Thymus (tissue), 11 donors: ENCODE measurements around the gene DCP2. TPM values are rescaled to one million over a fixed set of nuclear protein-coding genes. Genes with fewer than 3 reads are reported as not detected.
"Not testable (repeated sequence)": the region's sequence is repeated elsewhere in the genome, so short reads cannot be mapped to it uniquely, and the experiment has no call there.

Source experiments
- DNase-seq, 9 donors: peaks; one replicate each; pipeline ENCODE4 v3.0.0-alpha.2; 2013; ENCODE audit warnings: low spot score in 9 of 9, low read depth in 6 of 9, missing footprints in 1 of 9
- H3K27ac ChIP-seq, 2 donors: one replicate each; pipeline ENCODE4 v1.5.1; 2013; ENCODE audit warnings: control low read depth in 1 of 2, low read depth in 1 of 2, low read length in 1 of 2, mild to moderate bottlenecking in 1 of 2, moderate library complexity in 1 of 2
- H3K27me3 ChIP-seq, 2 donors: one replicate each; pipeline ENCODE4 v1.5.1; 2013; ENCODE audit warnings: low read length in 1 of 2; ENCODE audit not compliant: control insufficient read depth in 2 of 2, insufficient read depth in 1 of 2
- H3K36me3 ChIP-seq, 2 donors: one replicate each; pipeline ENCODE4 v1.5.1; 2013; ENCODE audit warnings: low read length in 1 of 2, mild to moderate bottlenecking in 1 of 2, moderate library complexity in 1 of 2; ENCODE audit not compliant: control insufficient read depth in 2 of 2, insufficient read depth in 2 of 2
- H3K4me1 ChIP-seq, 2 donors: one replicate each; pipeline ENCODE4 v1.5.1; 2013; ENCODE audit warnings: low read length in 2 of 2; ENCODE audit not compliant: control insufficient read depth in 2 of 2, insufficient read depth in 2 of 2
- H3K4me3 ChIP-seq, 2 donors: one replicate each; pipeline ENCODE4 v1.5.1; 2013; ENCODE audit warnings: low read length in 2 of 2, control low read depth in 1 of 2, mild to moderate bottlenecking in 1 of 2
- H3K9me3 ChIP-seq, 2 donors: one replicate each; pipeline ENCODE4 v1.5.1; 2013; ENCODE audit warnings: low read length in 1 of 2, mild to moderate bottlenecking in 1 of 2; ENCODE audit not compliant: control insufficient read depth in 2 of 2, insufficient read depth in 1 of 2
- WGBS: extraction: QIAGEN DNeasy Blood & Tissue Kit; methylation state at CpG from one replicate; pipeline ENCODE4 v1.1.7; 2013; 5-methylcytosine and 5-hydroxymethylcytosine counted together
- polyA plus RNA-seq: library from polyadenylated mRNA; stranded (reverse); fragments of 200-250 nt; gene quantifications from one replicate; pipeline ENCODE4 v1.2.3, GENCODE V29; 2013
- total RNA-seq: library from RNA; stranded (reverse); fragments of 120-200 nt; gene quantifications from one replicate; pipeline ENCODE4 v1.2.4, GENCODE V29; 2013
- donor health status: healthy.

Gene DCP2
- total and polyA plus RNA-seq, 2 donors = 36.3 to 79.3 TPM

GRCh38 chr5:112960315-112960714 lies 16.3 kb upstream of the DCP2 start:
- Histone ChIP-seq H3K27me3 (no peaks in the 10 kb centered on the region), H3K27ac (no peak overlapping the region), H3K36me3 (no peaks in the 10 kb centered on the region), H3K4me1 (peaks cover 0 to 4% of the 10 kb centered on the region in 2 donors), H3K9me3 (no peaks in the 10 kb centered on the region), H3K4me3 (no peak overlapping the region)
- 96% methylated on average over 1 of the region's 1 CpG for WGBS
- no peak for DNase-seq

- no peaks in the 10 kb centered on the region for H3K9me3 ChIP-seq
- 97% methylated on average over 6 of the region's 6 CpGs for WGBS
- no peak overlapping the region for H3K27ac ChIP-seq
- H3K36me3 ChIP-seq = no peaks in the 10 kb centered on the region
- no peaks in the 10 kb centered on the region for H3K27me3 ChIP-seq
- H3K4me1 ChIP-seq = peaks cover 0 to 4% of the 10 kb centered on the region in 2 donors
- H3K4me3 ChIP-seq = no peak overlapping the region
- no peak for DNase-seq
Measured at GRCh38 chr5:112960863-112961504, 15.6 kb upstream of the DCP2 start.

GRCh38 chr5:112963374-112963733 lies 13.2 kb upstream of the DCP2 start:
- not testable (repeated sequence) for H3K9me3 ChIP-seq, H3K4me1 ChIP-seq, H3K27ac ChIP-seq, H3K36me3 ChIP-seq, H3K4me3 ChIP-seq, DNase-seq, H3K27me3 ChIP-seq
- WGBS = 86% methylated on average over 3 of the region's 3 CpGs

- no peak for DNase-seq
- H3K9me3 ChIP-seq = no peaks in the 10 kb centered on the region
Measured at GRCh38 chr5:112965733-112966306, 10.8 kb upstream of the DCP2 start.

GRCh38 chr5:112967520-112968083 lies 9.0 kb upstream of the DCP2 start:
- Histone ChIP-seq H3K4me3 (no peak overlapping the region), H3K4me1 (no peaks in the 10 kb centered on the region), H3K36me3 (no peaks in the 10 kb centered on the region), H3K27ac (no peak overlapping the region), H3K27me3 (no peaks in the 10 kb centered on the region), H3K9me3 (no peaks in the 10 kb centered on the region)
- WGBS = 96% methylated on average over 6 of the region's 6 CpGs
- DNase-seq = no peak

More at GRCh38 chr5:112965733-112966306, 10.8 kb upstream of the DCP2 start:
- 97% methylated on average over 8 of the region's 8 CpGs for WGBS
- no peak overlapping the region for H3K27ac ChIP-seq
- H3K4me3 ChIP-seq = no peak overlapping the region
- H3K36me3 ChIP-seq = no peaks in the 10 kb centered on the region
- H3K4me1 ChIP-seq = peaks cover 0 to 3% of the 10 kb centered on the region in 2 donors
- no peaks in the 10 kb centered on the region for H3K27me3 ChIP-seq

- H3K9me3 ChIP-seq = no peaks in the 10 kb centered on the region
- no peaks in the 10 kb centered on the region for H3K36me3 ChIP-seq
- no peak overlapping the region for H3K4me3 ChIP-seq
- no peaks in the 10 kb centered on the region for H3K4me1 ChIP-seq
- DNase-seq = no peak
- H3K27ac ChIP-seq = no peak overlapping the region
- 96% methylated on average over 5 of the region's 5 CpGs for WGBS
- no peaks in the 10 kb centered on the region for H3K27me3 ChIP-seq
Measured at GRCh38 chr5:112968411-112969106, 8.0 kb upstream of the DCP2 start.

GRCh38 chr5:112971276-112971675 lies 5.3 kb upstream of the DCP2 start:
- Histone ChIP-seq H3K4me3 (no peak overlapping the region), H3K36me3 (no peaks in the 10 kb centered on the region), H3K27me3 (no peaks in the 10 kb centered on the region), H3K27ac (no peak overlapping the region), H3K4me1 (peaks cover 4 to 7% of the 10 kb centered on the region in 2 donors), H3K9me3 (no peaks in the 10 kb centered on the region)
- DNase-seq = no peak
- 96% methylated on average over 4 of the region's 4 CpGs for WGBS

- no peak for DNase-seq
- Histone ChIP-seq H3K4me1 (peaks cover 4 to 10% of the 10 kb centered on the region in 2 donors), H3K27ac (no peak overlapping the region), H3K36me3 (no peaks in the 10 kb centered on the region), H3K4me3 (no peak overlapping the region), H3K9me3 (no peaks in the 10 kb centered on the region), H3K27me3 (no peaks in the 10 kb centered on the region)
- WGBS = 97% methylated on average over 1 of the region's 1 CpG
Measured at GRCh38 chr5:112973036-112973435, 3.6 kb upstream of the DCP2 start.

- 75% methylated on average over 1 of the region's 1 CpG for WGBS
- no peaks in the 10 kb centered on the region for H3K27me3 ChIP-seq
Measured at GRCh38 chr5:112973904-112974303, 2.7 kb upstream of the DCP2 start.

More at GRCh38 chr5:112973904-112974303, 2.7 kb upstream of the DCP2 start:
- Histone ChIP-seq H3K4me1 (peaks cover 4 to 11% of the 10 kb centered on the region in 2 donors), H3K4me3 (no peak overlapping the region), H3K9me3 (no peaks in the 10 kb centered on the region), H3K27ac (no peak overlapping the region), H3K36me3 (no peaks in the 10 kb centered on the region)
- no peak for DNase-seq
